Progenitor cell of endocrine pancreas (in vitro differentiated cells): Measurements from ENCODE around the gene GALR2. TPM values are rescaled to one million over a fixed set of nuclear protein-coding genes. Genes with fewer than 3 reads are reported as not detected.

Source experiments
- DNase-seq: peaks from one replicate; pipeline ENCODE4 v3.0.0; 2021; ENCODE audit warnings: low spot score; ENCODE audit not compliant: unreplicated experiment
- H3K27ac Mint-ChIP-seq: 2 replicates; pipeline ENCODE4 v1.8.0; 2021; ENCODE audit warnings: mild to moderate bottlenecking, moderate library complexity, mixed read lengths
- H3K27me3 Mint-ChIP-seq: 2 replicates; pipeline ENCODE4 v1.8.0; 2021; ENCODE audit warnings: mixed read lengths
- H3K36me3 Mint-ChIP-seq: 2 replicates; pipeline ENCODE4 v1.8.0; 2022; ENCODE audit warnings: mixed read lengths; ENCODE audit not compliant: insufficient read depth
- H3K4me1 Mint-ChIP-seq: 2 replicates; pipeline ENCODE4 v1.8.0; 2021; ENCODE audit warnings: low read depth, mixed read lengths
- H3K4me3 Mint-ChIP-seq: 2 replicates; pipeline ENCODE4 v1.8.0; 2021; ENCODE audit warnings: low read depth, mild to moderate bottlenecking, moderate library complexity, mixed read lengths
- H3K9me3 Mint-ChIP-seq: 2 replicates; pipeline ENCODE4 v1.8.0; 2021; ENCODE audit warnings: low read depth, mixed read lengths
- CTCF ChIP-seq: fragments of 200-600 bp; sonication (generic); IDR thresholded peaks from one replicate; pipeline ENCODE4 v1.5.0; 2021; ENCODE audit warnings: antibody characterized with exemption, mild to moderate bottlenecking; ENCODE audit not compliant: unreplicated experiment
- total RNA-seq: library from RNA; stranded (reverse); gene quantifications from 2 replicates; pipeline ENCODE4 v1.2.1, GENCODE V29; 2021

Gene GALR2
- total RNA-seq, 1 donor from 2014 or later = 1.0 TPM

- H3K4me3 Mint-ChIP-seq = no peak overlapping the region
- H3K36me3 Mint-ChIP-seq = peaks cover 11% of the 10 kb centered on the region
- no peak for DNase-seq
- TF ChIP-seq CTCF = no peak
- peaks cover 33% of the 10 kb centered on the region for H3K4me1 Mint-ChIP-seq
- H3K9me3 Mint-ChIP-seq = no peaks in the 10 kb centered on the region
- H3K27ac Mint-ChIP-seq = no peak overlapping the region
- H3K27me3 Mint-ChIP-seq = peaks cover 17% of the 10 kb centered on the region
Observed at GRCh38 chr17:76082326-76083251, 8.0 kb downstream of the GALR2 start.

- Mint-ChIP-seq H3K4me1 (peaks cover 32% of the 10 kb centered on the region), H3K36me3 (peaks cover 11% of the 10 kb centered on the region), H3K27ac (no peak overlapping the region), H3K27me3 (peaks cover 8% of the 10 kb centered on the region), H3K4me3 (no peak overlapping the region), H3K9me3 (no peaks in the 10 kb centered on the region)
- TF ChIP-seq CTCF = no peak
- DNase-seq = no peak
Observed at GRCh38 chr17:76083536-76084182, 9.1 kb downstream of the GALR2 start.

- peaks cover 14% of the 10 kb centered on the region for H3K36me3 Mint-ChIP-seq
- peaks cover 22% of the 10 kb centered on the region for H3K4me1 Mint-ChIP-seq
- H3K27me3 Mint-ChIP-seq = no peaks in the 10 kb centered on the region
- no peak for TF ChIP-seq CTCF
- H3K9me3 Mint-ChIP-seq = no peaks in the 10 kb centered on the region
- H3K27ac Mint-ChIP-seq = no peak overlapping the region
- no peak overlapping the region for H3K4me3 Mint-ChIP-seq
- no peak for DNase-seq
Observed at GRCh38 chr17:76085066-76085730, 10.6 kb downstream of the GALR2 start.

- no peak for DNase-seq
Observed at GRCh38 chr17:76085731-76086366, 11.3 kb downstream of the GALR2 start.

More at GRCh38 chr17:76085731-76086366, 11.3 kb downstream of the GALR2 start:
- H3K4me1 Mint-ChIP-seq = peaks cover 17% of the 10 kb centered on the region
- H3K9me3 Mint-ChIP-seq = no peaks in the 10 kb centered on the region
- no peak overlapping the region for H3K4me3 Mint-ChIP-seq
- peaks cover 14% of the 10 kb centered on the region for H3K36me3 Mint-ChIP-seq
- no peak for TF ChIP-seq CTCF
- H3K27ac Mint-ChIP-seq = no peak overlapping the region
- H3K27me3 Mint-ChIP-seq = no peaks in the 10 kb centered on the region
